ENCODE data around the gene RAB4A. TPM values are rescaled to one million over a fixed set of nuclear protein-coding genes. Genes with fewer than 3 reads are reported as not detected.

The RAB4A gene
- total and polyA plus RNA-seq, 10 of the 15 experiments (the other 5 are each of a cell fraction or from before 2014, with no cell fraction given) = 4.0 to 35.8 (median 17.7) TPM

- ChIA-PET SMC1A (ENCODE audit: uncharacterized antibody, unreplicated experiment) (no interaction called here), POLR2A (no interaction called here), RAD21 (ENCODE audit: unreplicated experiment) (no interaction called here), CTCF (interaction anchor here (1.0 kb wide), 1 partner anchor 27 kb away, joined by 3 read pairs; no protein-coding TSS in a partner anchor)
- H3K4me1 ChIP-seq (ENCODE audit: control insufficient read depth, insufficient read depth, low read length) = 0 out of 2 replicates have a peak, but pooled peaks cover 2% of the 10 kb centered on the region
- no peaks in the 10 kb centered on the region; the same call in none of the 2 replicates for H3K79me2 ChIP-seq (ENCODE audit: control insufficient read depth, insufficient read depth, low read length)
- H3K27me3 ChIP-seq (replicated peaks in 1 of 2; ENCODE audit: control insufficient read depth in 2 of 2, insufficient read depth in 2 of 2, low read length in 1 of 2) = no peaks in the 10 kb centered on the region
- no peak overlapping the region for H3K4me2 ChIP-seq (ENCODE audit: control insufficient read depth, insufficient read depth)
- in situ Hi-C loops (cut with MboI) = no loop called here
- H3K9me3 ChIP-seq (replicated peaks; ENCODE audit: control insufficient read depth, insufficient read depth, low read length) = no peaks in the 10 kb centered on the region
- FAIRE-seq (no peak), ATAC-seq (no peak), DNase-seq (ENCODE audit: low read depth, low spot score) (no peak)
- no peak overlapping the region for H2AFZ ChIP-seq (ENCODE audit: control insufficient read depth, low read depth, low read length)
- intact Hi-C loops (cut with micrococcal nuclease; ENCODE audit: unreplicated experiment) = no loop called here
- H3K4me3 ChIP-seq = no peak overlapping the region
- BruUV-seq (replicated peaks) = no TSS peak
- 0 out of 2 replicates have a peak, but pooled peaks cover 2% of the 10 kb centered on the region for H4K20me1 ChIP-seq (ENCODE audit: control insufficient read depth, insufficient read depth)
- whole genome bisulfite sequencing (ENCODE audit: insufficient coverage, insufficient replicate concordance, low lambda C conversion rate, missing lambda C conversion rate) = 67% methylated on average over 3 of the region's 3 CpGs
- TF ChIP-seq RBBP5 (conservative IDR thresholded peaks at IDR 0.05) (no peak), BMI1 (IDR thresholded peaks at IDR 0.05; ENCODE audit: borderline replicate concordance) (no peak), CREM (IDR thresholded peaks at IDR 0.05; ENCODE audit: low read depth) (no peak), REST (IDR thresholded peaks at IDR 0.05; ENCODE audit: low read depth, low read length) (no peak), ATF2 (IDR thresholded peaks at IDR 0.05; ENCODE audit: low read length) (no peak), TCF3 (IDR thresholded peaks at IDR 0.05; ENCODE audit: borderline replicate concordance, insufficient read depth, low read depth, low read length) (no peak)
- no peak overlapping the region for H3K9ac ChIP-seq (ENCODE audit: control insufficient read depth, insufficient read depth, low read length)
- H3K36me3 ChIP-seq (ENCODE audit: control insufficient read depth in 2 of 2, insufficient read depth in 2 of 2, low read length in 1 of 2) = no peaks in the 10 kb centered on the region
- no peak overlapping the region for H3K27ac ChIP-seq (ENCODE audit: control insufficient read depth, insufficient read depth)
Measured at GRCh38 chr1:229284887-229285286, 14.0 kb downstream of the RAB4A start.
